Daoy (cell line): ENCODE measurements around the gene GLI3. TPM values are rescaled to one million over a fixed set of nuclear protein-coding genes. Genes with fewer than 3 reads are reported as not detected.

Experiments used
- DNase-seq: peaks from one replicate; pipeline ENCODE4 v3.0.0-alpha.2; 2015; ENCODE audit warnings: low read depth
- total RNA-seq: library from RNA; depleted of rRNA; stranded (reverse); fragments of >200 nt; shearing (Covaris generic); gene quantifications from 2 replicates; pipeline ENCODE4 v1.2.3, GENCODE V29; 2014

The GLI3 gene
- total RNA-seq, 1 experiment from 2014 or later = 7.2 TPM

DNA sequence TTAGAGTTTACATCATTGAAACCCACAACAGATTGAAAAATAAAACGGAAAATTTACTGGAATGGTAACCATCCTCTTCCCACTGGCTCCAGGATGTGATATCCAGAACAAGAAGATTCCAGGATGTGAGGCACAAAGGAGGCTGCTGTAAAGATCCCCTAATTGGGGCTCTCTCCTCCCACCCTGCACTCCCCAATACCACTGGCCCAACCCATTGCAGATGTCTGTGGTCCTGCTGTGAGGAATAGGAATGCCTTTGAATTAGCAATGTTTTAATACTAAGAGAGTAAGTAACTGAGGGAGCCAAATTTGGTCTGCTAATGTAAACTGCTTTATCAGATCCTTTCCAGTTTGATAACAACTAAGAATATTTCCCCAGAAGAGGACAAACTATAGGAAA lies 308.2 kb downstream of the GLI3 start:
- DNase-seq = no peak

GRCh38 chr7:41928166-41928565 lies 308.8 kb downstream of the GLI3 start:
- DNase-seq = no peak

GRCh38 chr7:41927380-41927779 lies 309.6 kb downstream of the GLI3 start:
- no peak for DNase-seq

- peak; percentile 40 for DNase-seq
Measured at GRCh38 chr7:41925946-41926345, 311.1 kb downstream of the GLI3 start.

GRCh38 chr7:41924796-41925195 lies 312.2 kb downstream of the GLI3 start:
- DNase-seq = no peak

GRCh38 chr7:41922373-41922772 lies 314.6 kb downstream of the GLI3 start:
- DNase-seq = no peak

DNA sequence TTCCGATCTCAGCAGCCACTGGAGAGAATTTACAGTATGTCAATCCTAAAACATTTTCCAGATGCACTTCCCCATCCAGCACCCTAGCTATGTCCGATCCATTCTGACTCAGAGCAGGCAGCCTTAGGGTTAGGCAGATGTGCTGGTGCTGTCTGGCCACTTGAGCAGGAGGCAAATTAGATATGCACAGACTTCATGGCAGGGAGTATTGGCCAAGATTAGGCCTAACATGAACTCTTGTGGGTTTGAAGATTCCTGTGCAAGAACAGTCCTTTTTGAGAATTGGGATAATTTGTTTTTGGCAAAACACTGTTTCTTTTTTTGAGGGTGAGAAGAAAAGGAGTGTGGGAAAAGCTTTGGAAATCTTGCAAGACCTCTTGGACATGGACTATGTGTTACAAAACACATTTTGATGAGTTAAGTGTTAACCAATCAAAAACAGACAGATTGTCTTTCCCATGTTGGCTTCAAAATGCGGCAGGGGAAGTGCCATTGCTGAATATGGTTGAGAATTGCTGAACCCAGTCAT lies 315.5 kb downstream of the GLI3 start:
- no peak for DNase-seq

DNA sequence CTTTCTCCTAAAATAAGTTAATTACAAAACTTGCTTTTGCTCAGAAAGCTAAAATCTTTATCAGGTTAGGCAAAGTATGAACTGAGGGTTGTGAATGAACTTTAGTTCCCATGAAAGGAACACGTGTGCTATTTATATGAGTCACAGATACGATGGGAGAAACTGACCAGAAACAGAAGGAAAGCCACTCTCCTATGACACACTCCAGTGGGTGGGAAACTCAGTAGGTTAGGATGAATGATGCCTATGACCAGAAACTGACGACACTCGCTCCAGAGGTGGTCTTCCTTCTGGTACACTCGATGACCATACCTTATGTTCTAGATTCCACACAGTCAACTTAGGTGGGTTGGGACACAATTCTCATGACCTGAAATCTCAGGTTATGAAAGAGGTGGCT lies 318.4 kb downstream of the GLI3 start:
- DNase-seq = peak; percentile 85

GRCh38 chr7:41916450-41916927 lies 320.5 kb downstream of the GLI3 start:
- peak; percentile 97 for DNase-seq

GRCh38 chr7:41915871-41916270 lies 321.1 kb downstream of the GLI3 start:
- DNase-seq = peak; percentile 52

DNA sequence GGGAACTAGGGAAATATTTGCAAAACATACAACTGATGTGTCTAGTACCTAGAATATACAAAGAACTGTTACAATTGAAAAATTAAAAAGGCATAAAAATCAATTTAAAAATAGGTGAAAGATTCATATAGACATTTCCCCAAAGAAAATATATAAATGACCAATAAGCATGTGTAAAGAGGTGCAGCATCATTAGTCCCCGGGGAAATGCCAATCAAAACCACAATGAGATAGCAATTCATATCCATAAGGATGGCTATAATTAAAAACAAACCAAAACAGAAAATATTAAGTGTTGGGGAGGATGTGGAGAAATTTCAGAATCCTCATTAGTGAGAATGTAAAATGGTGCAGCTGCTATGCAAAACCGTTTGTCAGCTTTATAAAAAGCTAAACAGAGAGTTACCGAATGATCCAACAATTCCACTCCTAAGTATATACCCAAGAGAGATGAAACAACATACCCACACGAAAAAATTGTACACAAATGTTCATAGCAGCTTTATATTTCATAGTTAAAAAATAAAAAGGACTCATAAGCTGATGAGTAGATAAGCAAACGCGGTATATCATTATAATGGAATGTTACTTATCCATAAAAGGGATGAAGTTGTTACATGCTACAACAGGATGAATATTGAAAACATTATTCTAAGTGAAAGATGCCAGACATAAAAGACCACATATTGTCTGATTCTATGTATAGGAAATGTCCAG lies 324.0 kb downstream of the GLI3 start:
- no peak for DNase-seq

DNA sequence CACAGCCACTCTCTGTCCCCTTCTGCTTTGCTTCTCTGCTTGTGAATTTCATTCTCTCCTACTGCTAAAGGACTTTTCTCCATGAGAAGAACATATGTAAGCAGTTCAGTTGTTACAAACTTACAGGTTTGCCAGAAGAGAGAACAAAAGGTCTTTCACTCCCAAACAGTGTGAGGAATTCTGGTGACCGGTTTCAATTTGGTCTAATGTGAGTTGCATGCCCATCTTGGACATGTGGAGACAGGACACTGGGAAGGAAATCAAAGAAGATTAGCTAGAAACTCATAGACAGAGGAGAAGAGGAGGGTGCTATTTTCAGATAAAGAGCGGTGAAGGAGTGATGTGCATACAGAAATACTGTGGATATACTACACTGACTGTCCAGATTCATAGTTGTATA lies 324.6 kb downstream of the GLI3 start:
- no peak for DNase-seq

GRCh38 chr7:41911792-41912191 lies 325.2 kb downstream of the GLI3 start:
- peak; percentile 96 for DNase-seq
